Astrocyte (in vitro differentiated cells and primary cell): ENCODE results near the gene ZNF414. TPM values are rescaled to one million over a fixed set of nuclear protein-coding genes. Genes with fewer than 3 reads are reported as not detected.

Source experiments
- DNase-seq: peaks from one replicate; pipeline ENCODE4 v3.0.0-alpha.2; 2010; ENCODE audit warnings: low read depth
- FAIRE-seq: peaks from 2 replicates; lab custom pipeline; 2011; peaks lifted over from hg19 to GRCh38; lab: Jason Lieb, UNC
- H2AFZ ChIP-seq: 2 replicates; pipeline ENCODE4 v1.6.0; 2012; ENCODE audit warnings: low read depth, low read length, inconsistent platforms
- H3K27ac ChIP-seq: 2 replicates; pipeline ENCODE4 v1.5.1; 2011; ENCODE audit warnings: low read depth, low read length, inconsistent platforms
- H3K27me3 ChIP-seq: 2 replicates; pipeline ENCODE4 v1.6.0; 2011; ENCODE audit warnings: low read length, inconsistent platforms; ENCODE audit not compliant: insufficient read depth
- H3K36me3 ChIP-seq: 2 replicates; pipeline ENCODE4 v1.5.1; 2011; ENCODE audit warnings: low read length, inconsistent platforms; ENCODE audit not compliant: insufficient read depth
- H3K4me1 ChIP-seq: 2 replicates; pipeline ENCODE4 v1.5.1; 2011; ENCODE audit warnings: low read length, inconsistent platforms; ENCODE audit not compliant: insufficient read depth
- H3K4me2 ChIP-seq: 2 replicates; pipeline ENCODE4 v1.6.0; 2012; ENCODE audit warnings: low read length, inconsistent platforms
- H3K4me3 ChIP-seq: 2 replicates; pipeline ENCODE4 v1.5.1; 2011; ENCODE audit warnings: low read depth, mild to moderate bottlenecking, low read length, inconsistent platforms; ENCODE audit not compliant: insufficient read depth
- H3K79me2 ChIP-seq: 2 replicates; pipeline ENCODE4 v1.6.0; 2012; ENCODE audit warnings: mild to moderate bottlenecking, low read length, inconsistent platforms; ENCODE audit not compliant: insufficient read depth
- H3K9ac ChIP-seq: 2 replicates; pipeline ENCODE4 v1.6.0; 2012; ENCODE audit warnings: mild to moderate bottlenecking, low read length, inconsistent platforms
- H3K9me3 ChIP-seq: 2 replicates; pipeline ENCODE4 v1.5.1; 2012; ENCODE audit warnings: low read depth, mild to moderate bottlenecking, low read length, inconsistent platforms; ENCODE audit not compliant: insufficient read depth
- H4K20me1 ChIP-seq: 2 replicates; pipeline ENCODE4 v1.6.0; 2012; ENCODE audit warnings: low read length, inconsistent platforms; ENCODE audit not compliant: insufficient read depth
- H3K27ac Mint-ChIP-seq: one replicate; pipeline ENCODE4 v1.8.0; 2021; ENCODE audit warnings: mild to moderate bottlenecking, mixed read lengths; ENCODE audit not compliant: unreplicated experiment
- H3K27me3 Mint-ChIP-seq: one replicate; pipeline ENCODE4 v1.8.0; 2021; ENCODE audit warnings: low read depth, mixed read lengths; ENCODE audit not compliant: unreplicated experiment
- H3K36me3 Mint-ChIP-seq: one replicate; pipeline ENCODE4 v1.8.0; 2021; ENCODE audit warnings: low read depth, mixed read lengths; ENCODE audit not compliant: unreplicated experiment
- H3K4me1 Mint-ChIP-seq: one replicate; pipeline ENCODE4 v1.8.0; 2021; ENCODE audit warnings: low read depth, mixed read lengths; ENCODE audit not compliant: unreplicated experiment
- H3K4me3 Mint-ChIP-seq: one replicate; pipeline ENCODE4 v1.8.0; 2021; ENCODE audit warnings: mild to moderate bottlenecking, moderate library complexity, mixed read lengths; ENCODE audit not compliant: unreplicated experiment
- H3K9me3 Mint-ChIP-seq: one replicate; pipeline ENCODE4 v1.8.0; 2021; ENCODE audit warnings: mild to moderate bottlenecking, mixed read lengths; ENCODE audit not compliant: unreplicated experiment
- CTCF ChIP-seq: IDR thresholded peaks from 2 replicates; pipeline ENCODE4 v1.5.1; 2011; ENCODE audit warnings: low read depth, mild to moderate bottlenecking, inconsistent platforms, low read length, moderate library complexity; ENCODE audit not compliant: insufficient read depth
- EZH2 ChIP-seq: IDR thresholded peaks from 2 replicates; pipeline ENCODE4 v1.6.1; 2012; ENCODE audit warnings: mild to moderate bottlenecking, low read length, inconsistent platforms; ENCODE audit not compliant: insufficient read depth
- total RNA-seq: library from RNA; stranded (reverse); gene quantifications from 2 replicates; pipeline ENCODE4 v1.2.1, GENCODE V29; 2021

The ZNF414 gene
- total RNA-seq, 1 donor from 2014 or later, result 17.2 TPM

GRCh38 chr19:8552810-8553209, 38.8 kb upstream of the ZNF414 start:
- Mint-ChIP-seq H3K36me3 (peaks cover 19% of the 10 kb centered on the region), H3K4me3 (no peak overlapping the region), H3K9me3 (no peaks in the 10 kb centered on the region), H3K4me1 (peaks cover 1% of the 10 kb centered on the region), H3K27ac (no peak overlapping the region), H3K27me3 (peaks cover 3% of the 10 kb centered on the region)
- Histone ChIP-seq H3K4me2 (peak overlapping the region; percentile 51), H2AFZ (peak overlapping the region; percentile 32), H3K36me3 (no peaks in the 10 kb centered on the region), H4K20me1 (no peaks in the 10 kb centered on the region), H3K4me3 (no peak overlapping the region), H3K4me1 (no peaks in the 10 kb centered on the region), H3K79me2 (no peaks in the 10 kb centered on the region), H3K9ac (no peak overlapping the region), H3K27ac (no peak overlapping the region), H3K9me3 (no peaks in the 10 kb centered on the region), H3K27me3 (no peaks in the 10 kb centered on the region)
- TF ChIP-seq CTCF (no peak), EZH2 (no peak)
- DNase-seq (peak; percentile 18), FAIRE-seq (no peak)

GRCh38 chr19:8550070-8550469, 36.1 kb upstream of the ZNF414 start:
- H4K20me1 ChIP-seq, result no peaks in the 10 kb centered on the region
- H3K36me3 ChIP-seq, result no peaks in the 10 kb centered on the region
- no peak overlapping the region for H3K27ac Mint-ChIP-seq
- TF ChIP-seq CTCF, result no peak
- TF ChIP-seq EZH2, result no peak
- no peak overlapping the region for H3K4me3 ChIP-seq
- H3K9ac ChIP-seq, result no peak overlapping the region
- no peak overlapping the region for H3K4me3 Mint-ChIP-seq
- H2AFZ ChIP-seq, result no peak overlapping the region
- H3K27me3 Mint-ChIP-seq, result peaks cover 2% of the 10 kb centered on the region
- no peaks in the 10 kb centered on the region for H3K79me2 ChIP-seq
- FAIRE-seq, result no peak
- peaks cover 1% of the 10 kb centered on the region for H3K4me1 Mint-ChIP-seq
- H3K4me1 ChIP-seq, result no peaks in the 10 kb centered on the region
- H3K36me3 Mint-ChIP-seq, result peaks cover 27% of the 10 kb centered on the region
- H3K9me3 Mint-ChIP-seq, result no peaks in the 10 kb centered on the region
- H3K27me3 ChIP-seq, result no peaks in the 10 kb centered on the region
- H3K27ac ChIP-seq, result no peak overlapping the region
- no peaks in the 10 kb centered on the region for H3K9me3 ChIP-seq
- DNase-seq, result no peak
- H3K4me2 ChIP-seq, result no peak overlapping the region

DNA sequence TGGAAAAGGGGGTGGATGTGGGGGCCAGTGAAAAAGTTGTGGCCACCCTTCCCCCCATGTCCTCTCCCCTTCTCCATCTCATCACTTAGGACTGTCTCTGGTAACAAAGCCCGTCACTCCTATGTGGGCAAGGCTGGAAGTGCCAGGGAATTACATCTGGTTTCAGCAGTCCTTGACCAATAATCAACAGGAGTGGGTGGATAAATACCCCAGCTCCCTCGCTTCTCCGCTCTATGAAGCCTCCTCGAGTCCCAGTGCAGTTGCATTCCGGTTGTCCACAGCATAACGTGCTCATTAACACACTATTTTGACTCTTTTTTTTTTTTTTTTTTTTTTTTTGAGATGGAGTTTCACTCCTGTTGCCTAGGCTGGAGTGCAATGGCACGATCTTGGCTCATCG, 31.8 kb upstream of the ZNF414 start:
- Mint-ChIP-seq H3K9me3 (no peaks in the 10 kb centered on the region), H3K4me3 (no peak overlapping the region), H3K27ac (no peak overlapping the region), H3K4me1 (no peaks in the 10 kb centered on the region), H3K27me3 (no peaks in the 10 kb centered on the region), H3K36me3 (peaks cover 21% of the 10 kb centered on the region)
- Histone ChIP-seq H3K27me3 (no peaks in the 10 kb centered on the region), H3K9me3 (no peaks in the 10 kb centered on the region), H4K20me1 (no peaks in the 10 kb centered on the region), H3K4me3 (no peak overlapping the region), H3K9ac (no peak overlapping the region), H2AFZ (no peak overlapping the region), H3K4me2 (no peak overlapping the region), H3K4me1 (no peaks in the 10 kb centered on the region), H3K36me3 (no peaks in the 10 kb centered on the region), H3K27ac (no peak overlapping the region), H3K79me2 (no peaks in the 10 kb centered on the region)
- TF ChIP-seq EZH2, result no peak
- no peak for TF ChIP-seq CTCF
- DNase-seq, result no peak
- FAIRE-seq, result no peak
